HepG2 (cell line): ENCODE results near the gene GSDMA. TPM values are rescaled to one million over a fixed set of nuclear protein-coding genes. Genes with fewer than 3 reads are reported as not detected.
A peak's percentile ranks its signal among the peaks of the same experiment; 100 is the strongest.

Experiments
- HMGXB4 ChIP-seq, 2 experiments: sonication (generic) in 1 of 2; formaldehyde crosslinking in 1 of 2; IDR thresholded peaks; 2 replicates each; pipeline versions ENCODE4 v1.4.0 to v1.6.1; 2018 to 2020; ENCODE audit warnings: missing genetic modification reagents in 2 of 2, borderline replicate concordance in 1 of 2, low read depth in 1 of 2, mild to moderate bottlenecking in 1 of 2, missing biosample characterization in 1 of 2
- HNF4G ChIP-seq, 2 experiments: sonication (generic) in 1 of 2; formaldehyde crosslinking in 1 of 2; IDR thresholded peaks; 2 replicates each; pipeline versions ENCODE4 v1.4.0 to v1.6.1; 2011 to 2020; ENCODE audit warnings: borderline replicate concordance in 2 of 2, low read depth in 2 of 2, mild to moderate bottlenecking in 2 of 2, low read length in 1 of 2, missing genetic modification reagents in 1 of 2, moderate library complexity in 1 of 2
- KLF13 ChIP-seq: sonication (generic); formaldehyde crosslinking; IDR thresholded peaks from 2 replicates; pipeline ENCODE4 v1.4.0; 2020; ENCODE audit warnings: mild to moderate bottlenecking, missing genetic modification reagents
- MED13 ChIP-seq: sonication (generic); formaldehyde crosslinking; IDR thresholded peaks from 2 replicates; pipeline ENCODE4 v1.5.0; 2020; ENCODE audit warnings: missing genetic modification reagents
- POGZ ChIP-seq: sonication (generic); formaldehyde crosslinking; IDR thresholded peaks from 2 replicates; pipeline ENCODE4 v1.4.0; 2020; ENCODE audit warnings: mild to moderate bottlenecking, missing genetic modification reagents
- SNAI1 ChIP-seq: sonication (generic); formaldehyde crosslinking; IDR thresholded peaks from 2 replicates; pipeline ENCODE4 v1.5.0; 2020; ENCODE audit warnings: mild to moderate bottlenecking, missing genetic modification reagents, borderline replicate concordance
- SP4 ChIP-seq: sonication (generic); formaldehyde crosslinking; IDR thresholded peaks from 2 replicates; pipeline ENCODE4 v1.8.1; 2023; ENCODE audit warnings: mild to moderate bottlenecking, missing genetic modification reagents
- TEAD2 ChIP-seq: sonication (generic); formaldehyde crosslinking; IDR thresholded peaks from 2 replicates; pipeline ENCODE4 v1.9.0; 2021; ENCODE audit warnings: missing genetic modification reagents
- ZKSCAN8 ChIP-seq: IDR thresholded peaks from 2 replicates; pipeline ENCODE4 v1.6.1; 2016; ENCODE audit warnings: borderline replicate concordance, missing genetic modification reagents, missing compliant biosample characterization
- ZNF260 ChIP-seq: sonication (generic); formaldehyde crosslinking; IDR thresholded peaks from 2 replicates; pipeline ENCODE4 v1.4.0; 2020; ENCODE audit warnings: missing genetic modification reagents, low read depth, mild to moderate bottlenecking, borderline replicate concordance
- ZNF264 ChIP-seq: sonication (generic); formaldehyde crosslinking; IDR thresholded peaks from 2 replicates; pipeline ENCODE4 v1.4.0; 2020; ENCODE audit warnings: missing genetic modification reagents
- ZNF619 ChIP-seq: sonication (generic); formaldehyde crosslinking; IDR thresholded peaks from 2 replicates; pipeline ENCODE4 v1.4.0; 2020; ENCODE audit warnings: mild to moderate bottlenecking, missing genetic modification reagents
- ZNF713 ChIP-seq: sonication (generic); formaldehyde crosslinking; IDR thresholded peaks from 2 replicates; pipeline ENCODE4 v1.4.0; 2020; ENCODE audit warnings: mild to moderate bottlenecking, missing genetic modification reagents
- ZNF773 ChIP-seq: sonication (generic); formaldehyde crosslinking; IDR thresholded peaks from 2 replicates; pipeline ENCODE4 v1.4.0; 2020; ENCODE audit warnings: missing genetic modification reagents, borderline replicate concordance
- polyA plus RNA-seq, 8 experiments: library from polyadenylated mRNA; depleted of rRNA in 3 of 8; stranded (reverse) in 7 of 8; unstranded in 1 of 8; fragments of >200 nt; fragmentation: Illumina TruSeq in 4 of 8; extraction: Trizol in 4 of 8; gene quantifications; 2 replicates each; pipeline versions ENCODE4 v1.2.1 to v1.2.3, GENCODE V29; 2011 to 2016; ENCODE audit warnings: low read depth in 4 of 8, missing spikeins in 1 of 8, mixed read lengths in 1 of 8; ENCODE audit not compliant: insufficient read depth in 1 of 8
- total RNA-seq, 5 experiments: library from RNA; depleted of rRNA; stranded (reverse); fragments of >200 nt; fragmentation: Illumina TruSeq; extraction: Trizol; gene quantifications; 2 replicates each; pipeline ENCODE4 v1.2.3, GENCODE V29; 2016; ENCODE audit warnings: low read depth in 1 of 5
- TF ChIP-seq, protein P1 (sequence below): sonication (generic); formaldehyde crosslinking; IDR thresholded peaks from 2 replicates; pipeline ENCODE4 v1.8.1; 2023; ENCODE audit warnings: mild to moderate bottlenecking, missing genetic modification reagents, borderline replicate concordance
- TF ChIP-seq, protein P2 (sequence below): sonication (generic); formaldehyde crosslinking; conservative IDR thresholded peaks from 2 replicates; pipeline ENCODE4 v1.4.0; 2020; ENCODE audit warnings: missing genetic modification reagents
- TF ChIP-seq, protein P3 (sequence below): sonication (generic); formaldehyde crosslinking; IDR thresholded peaks from 2 replicates; pipeline ENCODE4 v1.8.1; 2023; ENCODE audit warnings: missing genetic modification reagents, mild to moderate bottlenecking, borderline replicate concordance
- TF ChIP-seq, protein P4 (sequence below), 2 experiments: IDR thresholded peaks; 2 replicates each; pipeline ENCODE4 v1.6.1; 2011 to 2012; ENCODE audit warnings: low read length in 2 of 2, borderline replicate concordance in 1 of 2, low read depth in 1 of 2, mild to moderate bottlenecking in 1 of 2, moderate library complexity in 1 of 2

Gene GSDMA
- total and polyA plus RNA-seq, 2 of the 13 experiments (the other 11 are each of a cell fraction or from before 2014, with no cell fraction given), result not detected

DNA sequence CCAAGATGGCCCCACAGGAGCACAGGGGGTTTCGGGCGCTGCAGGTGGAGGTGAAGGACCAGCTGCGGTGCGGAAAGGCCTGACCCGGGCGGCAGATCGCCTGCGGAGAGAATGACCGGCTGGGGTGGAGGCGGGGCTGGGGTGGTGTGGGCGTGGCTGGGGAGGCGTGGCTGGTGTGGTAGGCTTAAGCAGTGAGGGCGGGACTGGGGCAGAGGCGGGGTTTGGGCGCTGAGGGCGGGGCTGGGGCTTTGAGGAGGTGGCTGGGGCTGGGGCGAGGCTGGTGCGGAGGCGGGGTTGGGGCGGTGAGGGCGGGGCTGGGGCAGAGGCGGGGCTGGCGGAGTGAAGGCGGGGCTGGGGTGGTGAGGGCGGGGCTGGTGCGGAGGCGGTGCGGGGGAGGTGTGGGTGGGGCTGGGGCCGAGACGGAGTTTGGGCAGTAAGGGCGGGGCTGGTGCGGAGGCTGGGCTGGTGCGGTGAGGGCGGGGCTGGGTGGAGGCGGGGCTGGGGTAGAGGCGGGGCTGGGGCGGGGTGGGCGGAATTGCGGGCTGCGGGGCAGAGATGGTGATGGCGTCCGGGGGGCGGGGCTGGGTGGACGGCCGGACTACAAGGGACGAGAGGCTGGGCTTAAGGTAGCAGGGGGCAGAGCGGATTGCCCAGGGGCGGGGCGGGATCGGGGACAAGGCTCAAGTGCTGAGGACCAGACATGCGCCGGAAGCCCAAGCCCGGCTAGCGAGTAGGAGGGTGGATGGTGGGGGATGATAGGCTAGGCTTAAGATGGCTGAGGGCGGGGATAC, 9.9 kb upstream of the GSDMA start (continued):
- TF ChIP-seq POGZ (CRISPR knock-in tag), result 0 out of 2 replicates have a peak, but pooled peaks have one; percentile 21
- TF ChIP-seq HNF4G (IDR thresholded peaks at IDR 0.05; ENCODE audit: borderline replicate concordance, low read depth, low read length), result no peak
- peak; percentile 33; the same call in 1 of the 2 replicates for TF ChIP-seq HNF4G (CRISPR knock-in tag; IDR thresholded peaks at IDR 0.05; ENCODE audit: borderline replicate concordance, low read depth)
- peak; percentile 85 for TF ChIP-seq SP4 (CRISPR knock-in tag)
- 0 out of 2 replicates have a peak, but pooled peaks have one; percentile 62 for TF ChIP-seq ZNF713
- TF ChIP-seq, protein P1, sequence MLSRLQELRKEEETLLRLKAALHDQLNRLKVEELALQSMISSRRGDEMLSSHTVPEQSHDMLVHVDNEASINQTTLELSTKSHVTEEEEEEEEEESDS (CRISPR knock-in tag), result no peak
- no peak for TF ChIP-seq MED13
- TF ChIP-seq, protein P2, sequence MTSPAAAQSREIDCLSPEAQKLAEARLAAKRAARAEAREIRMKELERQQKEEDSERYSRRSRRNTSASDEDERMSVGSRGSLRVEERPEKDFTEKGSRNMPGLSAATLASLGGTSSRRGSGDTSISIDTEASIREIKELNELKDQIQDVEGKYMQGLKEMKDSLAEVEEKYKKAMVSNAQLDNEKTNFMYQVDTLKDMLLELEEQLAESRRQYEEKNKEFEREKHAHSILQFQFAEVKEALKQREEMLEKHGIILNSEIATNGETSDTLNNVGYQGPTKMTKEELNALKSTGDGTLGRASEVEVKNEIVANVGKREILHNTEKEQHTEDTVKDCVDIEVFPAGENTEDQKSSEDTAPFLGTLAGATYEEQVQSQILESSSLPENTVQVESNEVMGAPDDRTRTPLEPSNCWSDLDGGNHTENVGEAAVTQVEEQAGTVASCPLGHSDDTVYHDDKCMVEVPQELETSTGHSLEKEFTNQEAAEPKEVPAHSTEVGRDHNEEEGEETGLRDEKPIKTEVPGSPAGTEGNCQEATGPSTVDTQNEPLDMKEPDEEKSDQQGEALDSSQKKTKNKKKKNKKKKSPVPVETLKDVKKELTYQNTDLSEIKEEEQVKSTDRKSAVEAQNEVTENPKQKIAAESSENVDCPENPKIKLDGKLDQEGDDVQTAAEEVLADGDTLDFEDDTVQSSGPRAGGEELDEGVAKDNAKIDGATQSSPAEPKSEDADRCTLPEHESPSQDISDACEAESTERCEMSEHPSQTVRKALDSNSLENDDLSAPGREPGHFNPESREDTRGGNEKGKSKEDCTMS (CRISPR knock-in tag), result no peak
- TF ChIP-seq, protein P3, sequence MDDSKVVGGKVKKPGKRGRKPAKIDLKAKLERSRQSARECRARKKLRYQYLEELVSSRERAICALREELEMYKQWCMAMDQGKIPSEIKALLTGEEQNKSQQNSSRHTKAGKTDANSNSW (CRISPR knock-in tag), result no peak
- no peak for TF ChIP-seq ZNF264
- no peak for TF ChIP-seq TEAD2
- no peak; a peak in 1 of 4 replicates for TF ChIP-seq HMGXB4 (CRISPR knock-in tag; IDR thresholded peaks at IDR 0.05; ENCODE audit: borderline replicate concordance in 1 of 2, low read depth in 1 of 2)
- TF ChIP-seq ZNF619 (CRISPR knock-in tag), result peak; percentile 88; the same call in 1 of the 2 replicates
- TF ChIP-seq ZNF260 (CRISPR knock-in tag), result no peak
- TF ChIP-seq ZNF773, result no peak
- TF ChIP-seq, protein P4, sequence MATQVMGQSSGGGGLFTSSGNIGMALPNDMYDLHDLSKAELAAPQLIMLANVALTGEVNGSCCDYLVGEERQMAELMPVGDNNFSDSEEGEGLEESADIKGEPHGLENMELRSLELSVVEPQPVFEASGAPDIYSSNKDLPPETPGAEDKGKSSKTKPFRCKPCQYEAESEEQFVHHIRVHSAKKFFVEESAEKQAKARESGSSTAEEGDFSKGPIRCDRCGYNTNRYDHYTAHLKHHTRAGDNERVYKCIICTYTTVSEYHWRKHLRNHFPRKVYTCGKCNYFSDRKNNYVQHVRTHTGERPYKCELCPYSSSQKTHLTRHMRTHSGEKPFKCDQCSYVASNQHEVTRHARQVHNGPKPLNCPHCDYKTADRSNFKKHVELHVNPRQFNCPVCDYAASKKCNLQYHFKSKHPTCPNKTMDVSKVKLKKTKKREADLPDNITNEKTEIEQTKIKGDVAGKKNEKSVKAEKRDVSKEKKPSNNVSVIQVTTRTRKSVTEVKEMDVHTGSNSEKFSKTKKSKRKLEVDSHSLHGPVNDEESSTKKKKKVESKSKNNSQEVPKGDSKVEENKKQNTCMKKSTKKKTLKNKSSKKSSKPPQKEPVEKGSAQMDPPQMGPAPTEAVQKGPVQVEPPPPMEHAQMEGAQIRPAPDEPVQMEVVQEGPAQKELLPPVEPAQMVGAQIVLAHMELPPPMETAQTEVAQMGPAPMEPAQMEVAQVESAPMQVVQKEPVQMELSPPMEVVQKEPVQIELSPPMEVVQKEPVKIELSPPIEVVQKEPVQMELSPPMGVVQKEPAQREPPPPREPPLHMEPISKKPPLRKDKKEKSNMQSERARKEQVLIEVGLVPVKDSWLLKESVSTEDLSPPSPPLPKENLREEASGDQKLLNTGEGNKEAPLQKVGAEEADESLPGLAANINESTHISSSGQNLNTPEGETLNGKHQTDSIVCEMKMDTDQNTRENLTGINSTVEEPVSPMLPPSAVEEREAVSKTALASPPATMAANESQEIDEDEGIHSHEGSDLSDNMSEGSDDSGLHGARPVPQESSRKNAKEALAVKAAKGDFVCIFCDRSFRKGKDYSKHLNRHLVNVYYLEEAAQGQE (IDR thresholded peaks at IDR 0.05; ENCODE audit: borderline replicate concordance in 1 of 2, low read depth in 1 of 2, low read length in 2 of 2), result no peak
- TF ChIP-seq KLF13 (CRISPR knock-in tag), result 0 out of 2 replicates have a peak, but pooled peaks have one; percentile 47
- no peak for TF ChIP-seq ZKSCAN8 (CRISPR knock-in tag)
- TF ChIP-seq SNAI1 (CRISPR knock-in tag), result no peak
